HepG2 (cell line): ENCODE measurements around the gene TRIM2. TPM values are rescaled to one million over a fixed set of nuclear protein-coding genes. Genes with fewer than 3 reads are reported as not detected.

Experiments used
- AKAP8 ChIP-seq: sonication (generic); formaldehyde crosslinking; IDR thresholded peaks from 2 replicates; pipeline ENCODE4 v1.5.1; 2020; ENCODE audit warnings: mild to moderate bottlenecking, missing genetic modification reagents
- KLF11 ChIP-seq: IDR thresholded peaks from 2 replicates; pipeline ENCODE4 v1.6.1; 2016; ENCODE audit warnings: missing compliant biosample characterization
- ZNF678 ChIP-seq: sonication (generic); formaldehyde crosslinking; IDR thresholded peaks from 2 replicates; pipeline ENCODE4 v1.4.0; 2020; ENCODE audit warnings: mild to moderate bottlenecking, missing genetic modification reagents
- ZNF790 ChIP-seq: sonication (generic); formaldehyde crosslinking; IDR thresholded peaks from 2 replicates; pipeline ENCODE4 v1.8.0; 2022; ENCODE audit warnings: missing genetic modification reagents, mild to moderate bottlenecking, borderline replicate concordance
- polyA plus RNA-seq, 8 experiments: library from polyadenylated mRNA; depleted of rRNA in 3 of 8; stranded (reverse) in 7 of 8; unstranded in 1 of 8; fragments of >200 nt; fragmentation: Illumina TruSeq in 4 of 8; extraction: Trizol in 4 of 8; gene quantifications; 2 replicates each; pipeline versions ENCODE4 v1.2.1 to v1.2.3, GENCODE V29; 2011 to 2016; ENCODE audit warnings: low read depth in 4 of 8, missing spikeins in 1 of 8, mixed read lengths in 1 of 8; ENCODE audit not compliant: insufficient read depth in 1 of 8
- small RNA-seq, 3 experiments: library from RNA; depleted of rRNA; stranded (forward); fragments of <200 nt; gene quantifications; one replicate each; pipeline ENCODE3, GENCODE V24; 2012; ENCODE audit warnings: low read depth in 2 of 3, low replicate concordance in 1 of 3; ENCODE audit not compliant: insufficient read length in 3 of 3, insufficient read depth in 2 of 3
- total RNA-seq, 5 experiments: library from RNA; depleted of rRNA; stranded (reverse); fragments of >200 nt; fragmentation: Illumina TruSeq; extraction: Trizol; gene quantifications; 2 replicates each; pipeline ENCODE4 v1.2.3, GENCODE V29; 2016; ENCODE audit warnings: low read depth in 1 of 5

The TRIM2 gene
- total and polyA plus RNA-seq, 2 of the 13 experiments (the other 11 are each of a cell fraction or from before 2014, with no cell fraction given) = 2.1 to 4.2 TPM

- no peak for TF ChIP-seq ZNF678 (CRISPR knock-in tag)
- no peak for TF ChIP-seq ZNF790 (CRISPR knock-in tag)
- no peak for TF ChIP-seq KLF11
- no peak for TF ChIP-seq AKAP8 (CRISPR knock-in tag)
Measured at GRCh38 chr4:153387981-153388380, 183.7 kb downstream of the TRIM2 start (continued).

Small RNA genes within 50 kb of the gene (small RNA-seq; reads per million reads assigned to genes)
- 0 reads per million in 3 experiments for gene RF00019
- 0 reads per million in 3 experiments for gene RN7SL419P
- gene RNU6-1196P = 0 reads per million in 3 experiments

Other genes starting within 250 kb of the TRIM2 start
- 30.7 and 40.7 TPM in 2 replicates for gene MND1, start 140.2 kb downstream of the TRIM2 start, total RNA-seq (2016; rRNA removed; fragmentation: Illumina TruSeq; extraction: Trizol)
- gene MND1, start 140.2 kb downstream of the TRIM2 start, polyA plus RNA-seq (2011; rRNA removed) = 2.3 and 4.8 TPM in 2 replicates